NCI-H1694 treated with DMSO at 0.1 percent for 48 hours (cell line): ENCODE data around the gene ASB18.
A peak's percentile ranks its signal among the peaks of the same experiment; 100 is the strongest.

Source experiments
- DNase-seq: peaks from one replicate; lab custom pipeline; 2025; lab: John Stamatoyannopoulos, UW

Gene ASB18

GRCh38 chr2:236208019-236208926, 55.9 kb downstream of the ASB18 start:
- DNase-seq: no peak

DNA sequence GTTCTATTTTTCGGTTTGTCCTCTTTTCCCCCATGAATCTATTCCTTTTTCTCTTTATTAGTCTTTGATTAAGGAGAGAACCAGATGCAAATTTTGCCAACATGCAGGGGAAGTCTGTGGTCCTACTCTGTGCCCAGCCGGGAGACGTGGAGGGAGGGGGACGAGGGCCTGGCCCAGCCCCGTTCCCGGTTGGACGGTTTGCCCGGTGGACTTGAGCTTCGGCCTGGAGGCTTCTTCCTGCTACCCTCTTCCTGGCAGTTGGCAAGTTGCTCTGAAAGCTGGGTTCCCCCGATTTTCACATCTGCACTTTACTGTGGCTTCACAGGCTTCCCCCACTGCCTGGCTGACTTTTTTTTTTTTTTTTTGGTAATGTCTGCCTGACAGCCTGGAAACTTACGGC, 56.7 kb downstream of the ASB18 start:
- DNase-seq: no peak

GRCh38 chr2:236205867-236206645, 58.1 kb downstream of the ASB18 start:
- DNase-seq: no peak

DNA sequence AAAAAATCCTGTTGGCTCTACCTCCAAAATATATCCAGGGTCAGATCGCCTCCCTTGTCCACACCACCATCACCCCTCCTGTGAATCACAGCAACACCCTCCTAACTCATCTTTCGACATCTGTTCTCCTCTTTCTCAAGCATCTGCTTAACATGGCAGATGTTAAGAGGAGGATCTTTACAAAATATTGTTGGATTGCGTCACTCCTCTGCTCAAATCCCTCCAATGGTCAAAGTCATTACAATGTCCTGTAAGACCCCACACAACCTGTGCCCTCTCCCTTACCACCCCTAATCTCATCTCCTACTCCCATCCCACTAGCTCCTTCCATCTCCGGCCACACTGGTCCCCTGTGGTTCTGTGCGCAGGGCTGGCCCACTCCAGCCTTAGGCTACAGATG, 59.3 kb downstream of the ASB18 start:
- no peak for DNase-seq

- no peak for DNase-seq
Observed at GRCh38 chr2:236200378-236200777, 63.8 kb downstream of the ASB18 start.

DNA sequence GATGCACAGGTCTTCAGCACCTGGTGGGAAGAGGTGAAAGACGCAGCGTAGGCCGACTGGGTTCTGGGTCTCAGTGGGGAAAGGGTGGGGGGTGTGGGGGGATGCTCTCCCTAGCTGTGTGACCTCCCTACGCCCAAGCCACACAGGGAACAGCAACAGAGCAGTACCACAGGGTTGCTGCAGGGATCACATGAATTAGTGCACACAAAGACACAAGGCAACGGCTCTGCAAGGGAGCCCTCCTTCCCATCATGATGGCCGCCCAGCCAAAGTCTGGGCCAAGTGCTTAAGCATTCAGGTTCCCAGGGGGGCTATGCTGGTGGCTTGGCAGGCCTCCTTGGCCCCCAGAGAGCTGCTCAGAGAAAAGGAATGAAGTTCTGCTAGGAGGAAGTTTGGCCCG, 67.8 kb downstream of the ASB18 start:
- DNase-seq: no peak

DNA sequence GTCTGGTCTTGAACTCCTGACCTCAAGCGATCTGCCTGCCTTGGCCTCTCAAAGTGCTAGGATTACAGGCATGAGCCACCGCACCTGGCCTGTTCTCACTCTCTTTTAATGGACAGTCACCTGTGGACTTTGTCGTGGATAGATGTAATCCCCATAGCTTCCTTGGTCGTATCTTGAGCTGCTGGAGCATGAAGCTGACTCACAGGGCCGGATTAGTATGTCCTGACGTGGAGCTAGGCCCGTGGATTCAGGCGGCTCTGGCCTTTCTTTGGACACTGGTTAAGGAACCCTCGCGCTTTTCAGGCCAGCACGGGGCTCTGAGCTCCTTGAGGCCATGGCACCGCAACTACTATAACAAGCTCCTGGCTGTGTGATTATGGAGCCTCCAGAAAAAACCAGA, 68.5 kb downstream of the ASB18 start:
- no peak for DNase-seq

GRCh38 chr2:236194786-236195185, 69.4 kb downstream of the ASB18 start:
- DNase-seq: no peak

DNA sequence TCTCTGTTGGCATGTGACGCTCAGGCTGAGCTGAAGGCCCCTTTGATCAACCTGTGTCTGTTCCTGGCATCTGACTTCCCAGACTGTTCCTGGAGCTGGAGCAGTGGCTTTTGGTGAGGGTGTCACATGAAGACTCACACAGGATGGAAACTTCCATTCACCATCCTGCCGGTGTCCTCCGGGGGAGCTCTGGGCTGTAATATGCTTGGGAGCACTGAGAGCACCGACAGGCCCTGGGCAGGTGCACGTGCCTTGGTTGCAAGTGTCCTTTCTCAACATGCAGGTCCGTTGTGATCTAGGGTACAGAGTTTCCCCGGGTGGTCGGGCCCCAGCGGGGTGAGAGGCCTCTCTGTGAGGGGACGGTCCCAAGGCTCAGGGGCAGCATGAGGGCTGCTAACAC, 71.2 kb downstream of the ASB18 start:
- DNase-seq: no peak

DNA sequence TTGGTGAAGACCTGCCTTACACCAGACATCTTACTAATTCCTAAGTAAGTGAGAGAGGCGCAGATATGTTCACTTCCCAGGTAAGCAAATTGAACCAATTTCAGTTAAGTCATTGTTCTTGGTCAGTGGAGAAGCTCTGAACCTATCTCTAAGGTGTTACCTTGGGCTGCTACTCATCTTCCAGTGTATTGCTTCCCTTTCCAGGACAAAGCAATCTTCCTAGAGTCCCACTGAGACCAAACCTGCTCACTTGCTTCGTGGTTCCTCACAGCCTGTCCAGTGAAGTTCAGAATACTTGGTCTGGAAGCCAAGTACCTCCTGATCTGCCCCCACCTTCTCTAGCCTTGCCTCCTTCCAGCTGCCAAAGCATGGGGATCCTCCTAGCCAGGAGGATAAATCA, 73.5 kb downstream of the ASB18 start:
- DNase-seq: no peak

GRCh38 chr2:236184701-236185100, 79.5 kb downstream of the ASB18 start:
- DNase-seq: no peak

GRCh38 chr2:236180831-236181453, 83.3 kb downstream of the ASB18 start:
- DNase-seq: peak; percentile 85

- no peak for DNase-seq
Observed at GRCh38 chr2:236180076-236180816, 84.0 kb downstream of the ASB18 start.

GRCh38 chr2:236179236-236180075, 84.8 kb downstream of the ASB18 start:
- DNase-seq: no peak

DNA sequence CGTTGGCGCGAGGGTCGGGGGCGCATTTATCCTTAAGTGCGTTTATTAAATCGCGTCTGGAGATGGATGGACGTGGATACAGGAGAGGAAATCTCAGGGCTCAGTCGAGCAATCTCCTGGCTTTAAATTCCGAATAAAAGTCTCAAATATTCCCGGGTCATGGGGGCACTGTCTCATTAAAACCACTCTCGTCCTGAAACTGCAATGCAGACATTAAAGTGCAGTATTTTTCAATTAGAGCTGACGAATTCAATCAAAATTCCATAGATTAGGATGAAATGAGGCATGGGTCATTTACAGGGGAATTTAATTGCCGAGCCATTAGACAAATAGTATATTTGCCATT, 85.3 kb downstream of the ASB18 start:
- DNase-seq: no peak

GRCh38 chr2:236177967-236178889, 86.0 kb downstream of the ASB18 start:
- peak; percentile 73 for DNase-seq

- peak; percentile 81 for DNase-seq
Observed at GRCh38 chr2:236177604-236177966, 86.6 kb downstream of the ASB18 start.

DNA sequence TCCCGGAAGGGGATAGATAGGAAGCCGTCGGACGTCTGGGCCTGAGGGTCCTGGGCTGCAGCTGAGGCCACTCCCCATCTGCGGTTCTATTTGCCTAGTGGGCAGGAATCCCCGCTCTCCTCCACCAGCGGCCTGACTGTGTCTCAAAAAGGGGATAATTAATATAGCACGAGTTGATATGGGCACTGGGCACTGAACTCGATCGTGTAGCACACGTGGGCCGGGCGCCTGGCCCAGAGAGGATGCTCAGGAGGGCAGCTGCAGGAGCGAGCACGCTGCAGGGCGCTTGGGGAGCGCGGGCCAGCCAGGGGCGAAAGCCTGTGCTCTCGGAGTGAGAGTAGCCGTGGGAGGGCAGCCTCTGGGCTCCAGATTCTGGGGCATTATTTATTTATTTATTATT, 87.3 kb downstream of the ASB18 start:
- DNase-seq: no peak

DNA sequence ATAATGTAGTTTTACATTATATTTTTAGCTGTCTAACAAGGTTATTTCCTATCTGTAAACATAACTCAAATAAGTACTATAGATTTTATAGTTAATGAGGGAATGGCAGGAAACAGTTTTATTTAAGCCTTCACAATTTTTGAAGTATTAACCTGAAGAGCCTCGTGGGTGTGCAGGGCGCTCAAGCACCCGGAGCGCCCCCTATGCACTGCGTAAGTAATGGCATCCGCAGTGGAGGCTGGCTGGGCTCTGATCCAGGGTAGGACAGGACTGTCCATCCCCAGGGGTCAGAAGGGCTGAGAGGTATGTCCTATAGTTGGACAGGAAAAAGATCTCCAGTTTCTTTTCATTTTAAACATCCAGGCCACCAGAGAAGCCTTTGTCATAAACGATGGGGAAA, 87.8 kb downstream of the ASB18 start:
- DNase-seq: no peak

DNA sequence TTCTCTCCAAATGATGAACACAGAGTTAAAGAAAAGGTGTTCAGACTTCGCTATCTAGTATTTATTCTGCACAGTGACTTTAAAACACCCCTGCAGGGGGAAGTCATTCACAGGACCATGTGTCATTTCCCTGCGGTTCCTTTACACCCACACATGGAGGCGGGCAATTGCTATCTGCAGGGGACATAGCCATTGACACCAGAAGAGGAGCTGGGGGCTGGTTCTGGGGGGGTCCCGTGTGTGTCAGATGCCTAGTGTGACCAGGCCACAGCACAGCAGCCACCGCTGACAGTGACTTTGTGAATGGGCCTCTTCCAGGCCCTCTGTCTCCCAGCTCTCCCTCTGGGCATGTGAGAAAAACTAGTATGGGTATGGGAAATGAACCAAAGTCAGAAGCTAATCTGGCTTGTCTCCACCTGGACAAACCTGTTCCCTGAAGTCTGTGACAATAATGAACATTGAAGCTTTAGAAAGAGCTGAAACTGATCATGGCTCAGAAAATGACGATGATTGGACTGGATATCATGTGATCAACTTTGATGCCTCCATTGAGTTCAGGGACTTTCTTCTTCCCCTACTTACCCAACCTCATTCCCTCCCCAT, 88.6 kb downstream of the ASB18 start:
- no peak for DNase-seq
